GM21381 (cell line): Measurements from ENCODE around the gene DOK3.

ENCODE experiments used
- ATAC-seq: cut with Tn5 transposase; IDR thresholded peaks from one replicate; pipeline ENCODE4 v1.9.1; 2021; ENCODE audit warnings: mild to moderate bottlenecking, moderate library complexity; ENCODE audit not compliant: unreplicated experiment

Gene DOK3

GRCh38 chr5:177469750-177470525, 39.7 kb downstream of the DOK3 start:
- ATAC-seq: no peak

- no peak for ATAC-seq
These were observed 40.7 kb downstream of the DOK3 start for GRCh38 chr5:177468685-177469628.

- ATAC-seq: no peak
These were observed 41.3 kb downstream of the DOK3 start for GRCh38 chr5:177468329-177468684.

DNA sequence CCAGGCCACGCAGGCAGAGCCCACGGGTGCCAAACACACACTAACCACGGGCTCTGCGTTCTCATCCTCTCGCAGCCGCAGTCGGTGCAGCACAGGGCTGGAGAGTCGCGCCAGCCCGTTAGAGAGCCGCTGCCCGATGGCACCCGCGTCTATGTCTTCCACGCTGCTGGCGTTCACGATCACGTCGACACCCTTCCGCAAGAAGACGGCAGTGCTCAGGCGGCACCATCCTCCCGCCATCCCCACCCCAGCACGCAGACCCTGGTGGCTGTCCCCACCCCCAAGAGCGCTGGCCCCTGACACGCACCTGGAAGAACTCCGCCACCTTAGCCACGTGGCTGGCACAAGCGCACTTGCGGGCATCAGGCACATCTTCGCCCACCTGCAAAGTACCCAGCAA, 42.2 kb downstream of the DOK3 start:
- ATAC-seq: no peak

DNA sequence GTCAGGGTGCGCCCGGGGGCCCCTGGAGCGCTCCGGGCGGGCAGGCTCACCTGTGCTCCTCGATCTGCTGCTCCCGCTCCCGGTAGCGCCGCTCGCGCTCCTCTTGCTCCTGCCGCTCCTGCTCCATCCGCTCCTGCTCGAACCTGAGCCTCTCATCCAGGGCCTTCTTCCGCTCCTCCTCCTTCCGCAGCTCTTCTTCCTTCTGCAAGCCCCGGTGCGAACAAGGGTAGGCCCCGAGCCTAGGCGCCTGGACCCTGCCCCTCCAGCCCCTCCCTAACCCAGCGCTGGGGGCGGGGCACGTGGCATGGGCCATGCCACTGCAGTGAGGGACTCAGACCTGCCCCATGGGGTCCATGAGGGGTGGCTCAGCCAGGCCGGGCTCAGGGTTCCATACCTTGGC, 42.8 kb downstream of the DOK3 start:
- ATAC-seq: no peak

- ATAC-seq: no peak
These were observed 44.6 kb downstream of the DOK3 start for GRCh38 chr5:177465044-177465443.

GRCh38 chr5:177462021-177462670, 47.5 kb downstream of the DOK3 start:
- no peak for ATAC-seq

GRCh38 chr5:177459819-177460628, 49.6 kb downstream of the DOK3 start:
- ATAC-seq: no peak

- ATAC-seq: no peak
These were observed 50.3 kb downstream of the DOK3 start for GRCh38 chr5:177459357-177459756.

GRCh38 chr5:177458912-177459350, 50.7 kb downstream of the DOK3 start:
- no peak for ATAC-seq

DNA sequence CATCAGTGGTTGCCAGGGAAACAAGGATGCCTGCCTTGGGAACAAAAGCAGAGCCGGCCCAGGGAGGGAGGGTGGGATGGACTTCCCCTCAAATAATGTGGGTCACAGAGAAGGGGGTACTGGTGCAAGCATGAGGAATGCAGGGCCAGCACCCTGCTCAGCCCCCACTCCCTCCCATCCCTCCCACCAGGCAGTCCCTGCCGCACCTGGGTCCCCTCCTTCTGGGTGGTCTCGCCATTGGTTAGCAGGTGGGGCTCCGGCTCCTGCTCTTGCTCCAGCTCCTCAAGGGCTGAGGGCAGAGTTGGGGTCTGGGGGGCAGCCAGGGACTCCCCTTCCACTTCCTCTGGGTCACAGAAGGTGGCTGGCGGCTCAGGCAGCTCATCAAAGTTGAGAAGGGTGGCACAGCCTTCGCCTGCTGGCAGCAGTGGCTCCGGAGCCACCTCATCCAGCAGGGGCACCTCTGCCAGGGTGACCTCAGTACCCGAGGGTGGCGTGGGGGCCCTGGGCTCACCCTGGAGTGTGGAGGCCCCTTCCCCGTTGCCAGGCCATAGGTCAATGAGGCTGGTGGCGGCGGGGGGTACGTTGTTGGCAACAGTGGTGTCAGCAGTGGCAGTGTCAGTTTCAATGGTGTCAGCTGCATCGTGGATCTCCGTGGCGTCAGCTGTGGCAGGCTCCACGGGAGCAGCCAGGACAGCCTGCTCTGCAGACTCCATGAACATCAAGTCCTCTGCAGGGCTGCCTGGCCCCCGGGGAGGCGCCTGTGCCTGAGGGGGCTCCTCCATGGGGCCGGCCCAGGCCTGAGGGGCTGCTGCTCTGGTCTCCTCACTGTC, 51.6 kb downstream of the DOK3 start:
- no peak for ATAC-seq

GRCh38 chr5:177456976-177457851, 52.4 kb downstream of the DOK3 start:
- ATAC-seq: peak; percentile 16

DNA sequence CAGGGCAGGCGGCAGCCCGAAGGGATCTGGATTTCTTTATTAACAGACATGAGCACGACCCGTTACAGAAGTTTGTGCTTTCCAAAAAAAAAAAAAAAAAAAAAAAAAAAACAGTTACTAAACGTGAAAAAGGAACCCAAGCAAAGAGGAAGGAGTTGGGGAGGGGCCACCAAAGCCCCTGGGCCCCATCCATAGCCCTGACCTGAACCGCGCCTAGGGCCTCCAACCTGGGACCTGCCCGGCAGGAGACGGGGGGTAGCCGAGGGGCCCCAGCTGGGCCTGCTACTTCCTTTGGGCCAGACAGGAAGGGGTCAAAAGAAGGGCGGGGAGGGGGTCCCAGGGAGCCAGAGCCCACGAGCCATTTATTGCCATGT, 53.0 kb downstream of the DOK3 start:
- no peak for ATAC-seq

- peak; percentile 15 for ATAC-seq
These were observed 53.7 kb downstream of the DOK3 start for GRCh38 chr5:177455661-177456590.

- peak; percentile 46 for ATAC-seq
These were observed 54.5 kb downstream of the DOK3 start for GRCh38 chr5:177455036-177455660.

DNA sequence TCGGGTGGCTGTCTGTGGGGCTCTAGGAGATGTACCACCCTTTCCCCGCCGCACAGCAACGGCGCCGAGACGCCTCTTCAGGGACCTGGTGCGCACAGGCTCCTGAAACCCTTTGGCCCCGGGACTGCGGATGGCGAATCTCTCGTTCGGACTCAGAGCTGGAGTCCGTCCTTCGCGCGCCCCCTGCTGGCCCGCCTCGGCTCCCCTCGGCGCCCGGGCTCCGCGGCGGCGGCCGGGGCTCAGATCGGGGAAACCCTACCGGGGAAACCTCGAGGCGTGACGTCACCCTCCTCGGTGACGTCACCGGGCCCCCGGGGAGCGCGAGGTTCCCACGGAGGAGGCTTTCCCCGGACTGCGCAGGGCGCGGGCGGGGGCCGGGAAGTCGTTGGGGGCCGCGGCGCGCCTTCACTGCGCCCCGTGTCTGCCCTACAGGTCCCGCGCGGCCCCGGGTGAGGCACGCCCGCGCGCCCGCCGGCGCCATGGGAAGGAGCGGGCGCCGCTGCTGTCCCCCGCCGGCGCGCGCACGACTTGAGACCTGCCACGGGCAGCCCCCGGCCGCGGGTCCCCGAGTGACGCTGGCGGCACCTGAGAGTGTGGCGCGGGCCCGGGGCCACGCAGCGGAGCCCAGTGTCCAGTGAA, 55.1 kb downstream of the DOK3 start:
- peak; percentile 51 for ATAC-seq
